Lower leg skin (tissue), 3 donors: ENCODE data around the gene MYL6B.

Source experiments
- CTCF ChIP-seq, 3 donors: fragments of 450-650 bp; IDR thresholded peaks; one replicate each; pipeline ENCODE4 v1.5.1; 2016; ENCODE audit warnings: antibody characterized with exemption in 3 of 3, mild to moderate bottlenecking in 3 of 3, moderate library complexity in 2 of 3
- POLR2A ChIP-seq, 2 donors: fragments of 450-650 bp; IDR thresholded peaks; one replicate each; pipeline ENCODE4 v1.6.1; 2016 to 2017; ENCODE audit warnings: antibody characterized with exemption in 2 of 2, mild to moderate bottlenecking in 1 of 2, moderate library complexity in 1 of 2

- no peak for TF ChIP-seq CTCF (IDR thresholded peaks at IDR 0.05)
- TF ChIP-seq POLR2A (IDR thresholded peaks at IDR 0.05) = no peak
These were observed 7.9 kb downstream of the MYL6B start for GRCh38 chr12:56160193-56160763.
